HEK293T (cell line): ENCODE data around the gene DMD.

Experiments
- FOXA1 ChIP-seq: fragments of 450-650 bp; IDR thresholded peaks from 2 replicates; pipeline ENCODE4 v1.6.1; 2016; ENCODE audit warnings: mild to moderate bottlenecking
- FOXK2 ChIP-seq: fragments of 450-650 bp; IDR thresholded peaks from 2 replicates; pipeline ENCODE4 v1.6.1; 2016; ENCODE audit warnings: mild to moderate bottlenecking
- FOXM1 ChIP-seq: fragments of 450-650 bp; IDR thresholded peaks from 2 replicates; pipeline ENCODE4 v1.6.1; 2017; ENCODE audit warnings: mild to moderate bottlenecking, borderline replicate concordance
- L3MBTL2 ChIP-seq: fragments of 450-650 bp; conservative IDR thresholded peaks from 2 replicates; pipeline ENCODE4 v1.6.1; 2016; ENCODE audit warnings: mild to moderate bottlenecking
- SP1 ChIP-seq: fragments of 450-650 bp; IDR thresholded peaks from 2 replicates; pipeline ENCODE4 v1.6.1; 2017
- TARDBP ChIP-seq: fragments of 450-650 bp; IDR thresholded peaks from 2 replicates; pipeline ENCODE4 v1.6.1; 2016
- ZNF384 ChIP-seq: fragments of 450-650 bp; IDR thresholded peaks from 2 replicates; pipeline ENCODE4 v1.6.1; 2016

GRCh38 chrX:31547816-31548215 lies 1663.5 kb downstream of the DMD start:
- no peak for TF ChIP-seq TARDBP
- TF ChIP-seq SP1: no peak
- no peak for TF ChIP-seq FOXA1
- no peak for TF ChIP-seq FOXK2
- no peak for TF ChIP-seq FOXM1
- no peak for TF ChIP-seq ZNF384
- no peak for TF ChIP-seq L3MBTL2
